Trophoblast cell (in vitro differentiated cells and primary cell): Measurements from ENCODE around the gene TCHP. TPM values are rescaled to one million over a fixed set of nuclear protein-coding genes. Genes with fewer than 3 reads are reported as not detected.
"Not testable (repeated sequence)": the region's sequence is repeated elsewhere in the genome, so short reads cannot be mapped to it uniquely, and the experiment has no call there.

Source experiments
- DNase-seq, 2 donors: peaks; one replicate each; pipeline ENCODE4 v3.0.0-alpha.2; 2016
- H2AFZ ChIP-seq: 2 replicates; pipeline ENCODE4 v1.6.1; 2013; ENCODE audit warnings: low read length, moderate library complexity, mild to moderate bottlenecking; ENCODE audit not compliant: insufficient read depth, poor library complexity
- H2AK5ac ChIP-seq: 2 replicates; pipeline ENCODE4 v1.6.1; 2013; ENCODE audit warnings: mild to moderate bottlenecking, low read length
- H2BK120ac ChIP-seq: 2 replicates; pipeline ENCODE4 v1.6.1; 2013; ENCODE audit warnings: low read length, mild to moderate bottlenecking, moderate library complexity; ENCODE audit not compliant: insufficient read depth, poor library complexity
- H2BK12ac ChIP-seq: 2 replicates; pipeline ENCODE4 v1.6.1; 2013; ENCODE audit warnings: mild to moderate bottlenecking, low read length, moderate library complexity
- H2BK5ac ChIP-seq: 2 replicates; pipeline ENCODE4 v1.6.1; 2013; ENCODE audit warnings: low read length, low read depth, moderate library complexity, mild to moderate bottlenecking; ENCODE audit not compliant: poor library complexity
- H3K14ac ChIP-seq: 2 replicates; pipeline ENCODE4 v1.6.1; 2013; ENCODE audit warnings: mild to moderate bottlenecking, low read length
- H3K18ac ChIP-seq: 2 replicates; pipeline ENCODE4 v1.6.1; 2013; ENCODE audit warnings: mild to moderate bottlenecking, low read length
- H3K23ac ChIP-seq: 2 replicates; pipeline ENCODE4 v1.6.1; 2013; ENCODE audit warnings: low read length
- H3K27ac ChIP-seq: 2 replicates; pipeline ENCODE4 v1.5.1; 2013; ENCODE audit warnings: low read depth, mild to moderate bottlenecking, inconsistent platforms, low read length, moderate library complexity
- H3K27me3 ChIP-seq: 2 replicates; pipeline ENCODE4 v1.6.1; 2013; ENCODE audit warnings: inconsistent platforms, mild to moderate bottlenecking, low read length, moderate library complexity; ENCODE audit not compliant: insufficient read depth
- H3K36me3 ChIP-seq, 2 experiments: 1 replicate in 1 of 2; 2 replicates in 1 of 2; pipeline ENCODE4 v1.6.1; 2013; ENCODE audit warnings: low read length in 2 of 2, mild to moderate bottlenecking in 2 of 2, moderate library complexity in 1 of 2; ENCODE audit not compliant: insufficient read depth in 2 of 2, control insufficient read depth in 1 of 2
- H3K4ac ChIP-seq: 2 replicates; pipeline ENCODE4 v1.6.1; 2013; ENCODE audit warnings: low read depth, mild to moderate bottlenecking, low read length, moderate library complexity
- H3K4me1 ChIP-seq, 2 experiments: 1 replicate in 1 of 2; 2 replicates in 1 of 2; pipeline ENCODE4 v1.6.1; 2013; ENCODE audit warnings: low read length in 2 of 2, mild to moderate bottlenecking in 2 of 2, moderate library complexity in 1 of 2; ENCODE audit not compliant: insufficient read depth in 2 of 2, control insufficient read depth in 1 of 2
- H3K4me2 ChIP-seq: 2 replicates; pipeline ENCODE4 v1.6.1; 2013; ENCODE audit warnings: inconsistent platforms, mild to moderate bottlenecking, low read length, moderate library complexity
- H3K4me3 ChIP-seq: 2 replicates; pipeline ENCODE4 v1.5.1; 2013; ENCODE audit warnings: mild to moderate bottlenecking, low read depth, low read length, inconsistent platforms
- H3K79me1 ChIP-seq: one replicate; pipeline ENCODE4 v1.6.1; 2013; ENCODE audit warnings: low read length
- H3K79me2 ChIP-seq: 2 replicates; pipeline ENCODE4 v1.6.1; 2013; ENCODE audit warnings: low read length, mild to moderate bottlenecking; ENCODE audit not compliant: control insufficient read depth, insufficient read depth, poor library complexity
- H3K9ac ChIP-seq: 2 replicates; pipeline ENCODE4 v1.6.1; 2013; ENCODE audit warnings: mild to moderate bottlenecking, low read length
- H3K9me3 ChIP-seq: 2 replicates; pipeline ENCODE4 v1.6.1; 2013; ENCODE audit warnings: low read depth, mild to moderate bottlenecking, control low read depth, inconsistent platforms, low read length; ENCODE audit not compliant: insufficient read depth
- H4K12ac ChIP-seq: 2 replicates; pipeline ENCODE4 v1.6.1; 2013; ENCODE audit warnings: low read depth, mild to moderate bottlenecking, low read length, moderate library complexity
- H4K8ac ChIP-seq: 2 replicates; pipeline ENCODE4 v1.6.1; 2013; ENCODE audit warnings: low read depth, mild to moderate bottlenecking, low read length, moderate library complexity
- H4K91ac ChIP-seq: one replicate; pipeline ENCODE4 v1.6.1; 2013; ENCODE audit warnings: low read depth, mild to moderate bottlenecking, low read length, moderate library complexity
- WGBS: extraction: QIAGEN DNeasy Blood & Tissue Kit; methylation state at CpG from one replicate; pipeline ENCODE4 v1.1.7; 2013; ENCODE audit warnings: missing lambda C conversion rate; ENCODE audit not compliant: insufficient read length, insufficient coverage; ENCODE audit errors: extremely low coverage; 5-methylcytosine and 5-hydroxymethylcytosine counted together
- polyA plus RNA-seq: library from polyadenylated mRNA; stranded (reverse); fragments of 200-250 nt; gene quantifications from 2 replicates; pipeline ENCODE4 v1.2.3, GENCODE V29; 2013

The TCHP gene, protein sequence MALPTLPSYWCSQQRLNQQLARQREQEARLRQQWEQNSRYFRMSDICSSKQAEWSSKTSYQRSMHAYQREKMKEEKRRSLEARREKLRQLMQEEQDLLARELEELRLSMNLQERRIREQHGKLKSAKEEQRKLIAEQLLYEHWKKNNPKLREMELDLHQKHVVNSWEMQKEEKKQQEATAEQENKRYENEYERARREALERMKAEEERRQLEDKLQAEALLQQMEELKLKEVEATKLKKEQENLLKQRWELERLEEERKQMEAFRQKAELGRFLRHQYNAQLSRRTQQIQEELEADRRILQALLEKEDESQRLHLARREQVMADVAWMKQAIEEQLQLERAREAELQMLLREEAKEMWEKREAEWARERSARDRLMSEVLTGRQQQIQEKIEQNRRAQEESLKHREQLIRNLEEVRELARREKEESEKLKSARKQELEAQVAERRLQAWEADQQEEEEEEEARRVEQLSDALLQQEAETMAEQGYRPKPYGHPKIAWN
- 5.9 and 6.2 TPM in 2 replicates for polyA plus RNA-seq

DNA sequence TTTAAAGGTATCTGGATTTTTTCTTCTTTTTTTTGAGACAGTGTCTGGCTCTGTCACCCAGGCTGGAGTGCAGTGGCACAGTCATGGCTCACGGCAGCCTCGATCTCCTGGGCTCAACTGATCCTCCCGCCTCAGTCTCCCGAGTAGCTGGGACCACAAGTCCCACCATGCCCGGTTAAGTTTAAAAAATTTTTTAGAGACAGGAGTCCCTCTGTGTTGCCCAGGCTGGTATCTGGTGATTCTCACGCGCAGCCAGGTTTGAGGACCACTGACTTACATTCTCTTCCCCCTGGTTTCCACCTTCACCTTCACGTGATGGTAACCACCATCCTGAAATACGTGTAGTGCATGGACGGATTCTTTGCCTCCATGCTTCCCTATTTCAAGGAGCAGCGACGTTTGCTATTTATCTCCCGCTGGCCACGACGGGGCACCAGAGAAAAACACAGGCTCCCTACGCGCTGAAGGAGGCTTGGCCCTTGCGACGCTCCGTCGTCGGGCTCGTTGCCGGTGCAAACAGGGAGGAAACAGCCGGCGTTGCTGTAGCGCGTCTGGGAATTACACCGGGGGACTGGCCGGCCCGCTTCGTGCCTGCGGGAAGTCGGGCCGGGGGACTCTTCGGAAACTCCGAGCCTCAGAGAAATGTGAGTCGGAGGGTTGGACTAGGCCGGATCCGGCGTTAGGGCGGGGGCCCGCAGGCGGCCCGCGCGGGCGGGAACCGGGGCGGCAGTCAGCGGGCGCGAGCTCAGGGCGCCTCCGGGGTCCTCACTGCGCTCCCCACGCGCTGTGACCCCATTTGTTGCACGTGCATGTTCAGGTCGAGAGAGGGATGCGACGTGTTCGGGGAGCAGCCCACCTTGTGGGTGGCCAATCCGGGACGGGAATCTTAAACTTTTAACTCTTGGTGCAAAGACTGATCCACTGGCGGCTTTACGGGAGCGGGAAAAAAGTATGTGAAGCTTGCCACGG lies at the start of gene TCHP:
Gene TCHP, plus strand, starts transcription at position 492 of the 969 bp plus-strand sequence. CDS start 2,753 bp downstream, outside the sequence.
- Histone ChIP-seq H2AK5ac (no peak within 1 kb of the TSS), H2BK120ac (no peak within 1 kb of the TSS), H3K14ac (peak within 1 kb of the TSS; percentile 45), H3K27ac (no peak within 1 kb of the TSS), H4K91ac (peak within 1 kb of the TSS; percentile 28), H2BK5ac (no peak within 1 kb of the TSS), H3K4me1 (peaks cover 2 to 5% of the 10 kb centered on the region in 2 experiments), H3K4me2 (peak within 1 kb of the TSS; percentile 94), H3K23ac (no peak within 1 kb of the TSS), H4K12ac (peak within 1 kb of the TSS; percentile 31), H3K36me3 (peaks cover 14 to 16% of the 10 kb centered on the region in 2 experiments), H3K9ac (peak within 1 kb of the TSS; percentile 62), H2AFZ (peak within 1 kb of the TSS; percentile 55), H3K79me2 (peaks cover 5% of the 10 kb centered on the region), H3K9me3 (no peaks in the 10 kb centered on the region), H3K18ac (peak within 1 kb of the TSS; percentile 31), H3K4me3 (peak within 1 kb of the TSS; percentile 75), H3K4ac (no peak within 1 kb of the TSS), H2BK12ac (no peak within 1 kb of the TSS), H3K79me1 (peaks cover 5% of the 10 kb centered on the region), H3K27me3 (no peaks in the 10 kb centered on the region), H4K8ac (peak within 1 kb of the TSS; percentile 78)
- no CpG with 5 or more reads among the region's 69 CpGs for WGBS
- peak; percentile 85 to 90 for DNase-seq

DNA sequence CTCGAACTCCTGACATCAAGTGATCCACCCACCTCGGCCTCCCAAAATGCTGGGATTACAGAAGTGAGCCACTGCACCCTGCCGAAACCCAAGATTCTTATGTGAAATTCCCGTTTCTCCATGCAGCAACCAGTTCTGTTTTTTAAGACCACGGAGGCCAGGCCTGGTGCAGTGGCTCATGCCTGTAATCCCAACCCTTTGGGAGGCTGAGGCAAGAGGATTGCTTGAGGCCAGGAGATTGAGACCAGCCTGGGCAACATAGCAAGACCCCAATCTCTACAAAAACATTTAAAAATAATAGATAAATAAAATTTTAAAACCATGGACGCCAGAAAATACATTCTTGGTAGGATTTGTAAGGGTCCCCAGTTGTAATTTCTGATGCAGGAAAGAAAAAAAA lies 49.6 kb upstream of the TCHP start:
- H3K23ac ChIP-seq, H3K9me3 ChIP-seq, H3K4me3 ChIP-seq, H2AK5ac ChIP-seq, H4K12ac ChIP-seq, H3K27ac ChIP-seq, H3K79me2 ChIP-seq, DNase-seq, H3K27me3 ChIP-seq, H3K79me1 ChIP-seq, H4K8ac ChIP-seq, H3K4ac ChIP-seq, H2AFZ ChIP-seq, H3K18ac ChIP-seq, H3K14ac ChIP-seq, H3K9ac ChIP-seq, H3K4me1 ChIP-seq, H2BK5ac ChIP-seq, H2BK12ac ChIP-seq, H4K91ac ChIP-seq, H3K4me2 ChIP-seq, H2BK120ac ChIP-seq: not testable (repeated sequence)
- WGBS = no CpG with 5 or more reads among the region's 6 CpGs
- H3K36me3 ChIP-seq = peaks cover 7 to 13% of the 10 kb centered on the region in 2 experiments

DNA sequence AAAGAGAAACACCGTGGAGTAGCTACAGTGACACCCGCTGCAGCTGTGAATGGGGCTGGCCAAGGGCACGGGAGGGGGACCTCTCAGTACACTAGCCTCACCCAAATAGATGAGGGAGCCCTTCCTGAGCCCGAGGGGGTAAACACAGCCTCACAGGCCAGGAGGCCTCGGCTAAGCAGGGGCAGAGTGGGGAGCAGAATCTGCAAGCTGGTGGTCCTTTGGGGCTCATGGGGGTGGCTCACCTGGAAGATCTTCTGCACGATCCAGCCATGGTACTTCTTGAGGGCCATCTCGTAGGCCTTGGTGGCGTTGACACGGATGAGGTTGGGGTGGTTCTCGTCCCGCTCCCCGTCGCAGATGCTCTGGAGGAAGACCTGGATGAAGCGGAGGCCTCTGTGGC lies 44.7 kb upstream of the TCHP start:
- no CpG with 5 or more reads among the region's 14 CpGs for WGBS
- no peak for DNase-seq
- Histone ChIP-seq H3K79me1 (no peaks in the 10 kb centered on the region), H3K27me3 (no peaks in the 10 kb centered on the region), H3K4me1 (no peaks in the 10 kb centered on the region), H2BK12ac (no peak overlapping the region), H3K18ac (no peak overlapping the region), H3K27ac (no peak overlapping the region), H3K79me2 (no peaks in the 10 kb centered on the region), H4K12ac (no peak overlapping the region), H2AFZ (no peak overlapping the region), H3K4me3 (peak overlapping the region; percentile 49), H4K91ac (no peak overlapping the region), H2BK5ac (no peak overlapping the region), H3K9me3 (no peaks in the 10 kb centered on the region), H2AK5ac (no peak overlapping the region), H3K14ac (no peak overlapping the region), H3K4ac (no peak overlapping the region), H4K8ac (no peak overlapping the region), H3K9ac (no peak overlapping the region), H2BK120ac (no peak overlapping the region), H3K36me3 (peaks cover 13 to 17% of the 10 kb centered on the region in 2 experiments), H3K4me2 (no peak overlapping the region), H3K23ac (no peak overlapping the region)

DNA sequence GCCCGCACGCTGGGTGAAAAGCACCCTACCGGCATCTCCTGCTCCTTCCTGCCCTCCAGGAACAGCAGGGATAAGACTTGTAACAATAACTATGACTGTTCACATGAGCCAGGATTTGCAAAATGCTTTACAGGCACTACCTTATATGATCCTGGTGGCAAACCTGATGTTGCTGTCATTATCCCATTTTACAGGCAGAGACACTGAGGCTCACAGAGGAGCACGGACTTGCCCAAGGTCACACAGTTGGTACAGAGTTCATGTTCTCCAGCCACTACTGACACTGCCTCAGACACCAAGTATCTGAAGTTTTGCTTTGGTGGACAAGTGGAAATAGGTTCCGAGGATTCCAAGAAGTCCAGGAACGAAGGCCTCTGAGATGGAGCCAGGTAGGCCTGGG lies 42.4 kb upstream of the TCHP start:
- Histone ChIP-seq H3K4me3 (no peak overlapping the region), H3K23ac (no peak overlapping the region), H3K4ac (no peak overlapping the region), H2BK12ac (no peak overlapping the region), H2AK5ac (no peak overlapping the region), H2AFZ (no peak overlapping the region), H4K12ac (no peak overlapping the region), H4K91ac (no peak overlapping the region), H3K4me1 (no peaks in the 10 kb centered on the region), H3K27ac (no peak overlapping the region), H3K79me1 (no peaks in the 10 kb centered on the region), H3K14ac (no peak overlapping the region), H3K79me2 (no peaks in the 10 kb centered on the region), H3K4me2 (no peak overlapping the region), H3K36me3 (peaks cover 14 to 17% of the 10 kb centered on the region in 2 experiments), H3K9ac (no peak overlapping the region), H3K18ac (no peak overlapping the region), H3K9me3 (peaks cover 2% of the 10 kb centered on the region), H4K8ac (no peak overlapping the region), H2BK120ac (no peak overlapping the region), H2BK5ac (no peak overlapping the region), H3K27me3 (no peaks in the 10 kb centered on the region)
- no peak for DNase-seq
- no CpG with 5 or more reads among the region's 6 CpGs for WGBS
